HG02852 (cell line): Measurements from ENCODE around the gene RBMS3.
"Not testable (repeated sequence)": the region's sequence is repeated elsewhere in the genome, so short reads cannot be mapped to it uniquely, and the experiment has no call there.

Experiments
- ATAC-seq: cut with Tn5 transposase; IDR thresholded peaks from one replicate; pipeline ENCODE4 v1.9.1; 2021; ENCODE audit warnings: mild to moderate bottlenecking, moderate library complexity; ENCODE audit not compliant: unreplicated experiment

RBMS3 gene

DNA sequence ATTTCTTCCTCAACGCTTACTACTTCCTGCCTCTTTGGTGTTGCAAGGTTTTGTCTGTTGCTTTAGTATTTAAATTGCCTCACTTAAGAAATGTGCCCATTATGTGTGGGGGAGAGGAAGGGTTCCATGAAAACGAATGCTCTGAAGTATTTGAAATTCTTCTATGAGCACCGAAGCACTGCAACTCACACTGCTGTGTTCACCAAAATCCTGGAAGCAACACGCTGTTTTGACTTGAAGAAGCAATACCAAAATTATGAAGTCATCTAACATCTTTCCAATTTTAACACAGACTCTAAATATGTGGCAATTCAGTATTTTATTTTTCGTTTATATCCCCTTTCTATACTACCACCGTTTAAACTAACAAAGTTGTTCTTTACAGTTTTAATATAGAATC, 101.5 kb downstream of the RBMS3 start:
- no peak for ATAC-seq

DNA sequence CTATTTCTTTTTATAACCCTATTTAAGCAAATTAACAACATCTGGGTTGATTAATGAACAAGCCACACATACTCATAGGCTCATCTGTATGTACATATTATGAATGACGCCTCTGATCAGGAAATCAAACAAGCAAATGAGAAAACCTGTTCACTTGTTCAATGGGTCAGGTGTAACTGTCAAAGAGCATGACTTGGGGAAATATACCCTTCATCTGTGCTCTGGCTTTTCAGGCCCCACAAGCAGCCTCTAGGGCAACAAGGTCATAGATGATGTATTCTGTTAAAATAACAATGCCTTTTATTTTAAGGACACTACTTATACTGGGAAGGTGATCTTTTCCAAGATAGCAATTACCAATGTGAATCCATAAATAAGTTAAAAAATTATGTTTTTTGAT, 102.0 kb downstream of the RBMS3 start:
- no peak for ATAC-seq

DNA sequence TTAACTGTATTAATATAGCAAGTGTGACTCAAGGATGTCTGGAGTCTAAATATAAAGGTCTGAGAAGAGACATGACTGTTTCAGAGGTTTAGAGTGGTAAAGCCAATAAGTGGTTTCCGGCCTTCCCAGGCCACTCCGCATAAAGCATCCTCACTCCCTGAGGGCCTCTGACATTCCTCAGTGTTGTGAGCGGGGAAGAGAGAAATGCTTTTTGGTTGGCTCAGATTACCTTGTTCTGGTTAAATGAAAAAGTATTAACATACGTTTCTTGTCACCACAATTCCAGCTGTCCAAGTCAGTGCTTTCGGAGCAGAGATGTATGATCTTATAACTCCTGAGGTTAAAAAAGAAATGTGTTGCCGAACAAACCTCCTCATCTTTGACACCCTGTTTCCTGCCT, 103.8 kb downstream of the RBMS3 start:
- no peak for ATAC-seq

DNA sequence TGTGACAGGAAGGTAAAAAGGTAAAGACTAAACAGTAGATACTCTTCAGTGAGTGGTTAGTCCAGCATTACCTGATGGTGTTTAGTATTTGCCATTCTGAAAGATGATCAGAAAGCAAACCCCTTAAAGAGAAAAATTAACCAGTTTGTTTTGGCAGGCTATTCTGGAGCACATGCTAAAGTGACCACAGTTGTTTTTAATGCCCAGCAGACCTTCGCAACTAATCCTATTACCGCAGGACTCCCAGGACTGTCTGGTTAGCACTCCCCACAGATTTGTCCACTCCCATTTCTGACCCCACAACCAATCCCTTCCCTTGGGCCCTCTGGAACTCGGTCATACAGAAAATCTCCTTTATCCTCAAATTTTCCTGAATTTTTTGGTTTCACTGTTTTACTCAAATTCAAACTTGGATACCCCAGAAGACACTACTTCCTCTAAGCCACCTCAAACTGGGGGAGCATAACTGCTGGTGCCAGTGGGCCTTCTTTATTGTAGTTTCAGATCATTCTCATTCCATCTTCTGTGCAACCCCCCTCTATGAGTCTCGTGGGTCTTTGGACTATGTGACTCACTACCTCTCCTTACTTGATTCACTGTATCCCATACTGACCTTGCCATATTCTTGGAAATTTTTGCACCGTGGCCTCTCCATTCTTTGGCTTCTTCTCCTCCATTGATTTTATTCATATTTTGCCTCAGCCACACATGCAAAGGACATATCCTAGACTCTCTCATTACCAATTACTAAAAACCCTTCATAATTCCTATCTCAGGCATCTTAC, 104.4 kb downstream of the RBMS3 start:
- no peak for ATAC-seq

DNA sequence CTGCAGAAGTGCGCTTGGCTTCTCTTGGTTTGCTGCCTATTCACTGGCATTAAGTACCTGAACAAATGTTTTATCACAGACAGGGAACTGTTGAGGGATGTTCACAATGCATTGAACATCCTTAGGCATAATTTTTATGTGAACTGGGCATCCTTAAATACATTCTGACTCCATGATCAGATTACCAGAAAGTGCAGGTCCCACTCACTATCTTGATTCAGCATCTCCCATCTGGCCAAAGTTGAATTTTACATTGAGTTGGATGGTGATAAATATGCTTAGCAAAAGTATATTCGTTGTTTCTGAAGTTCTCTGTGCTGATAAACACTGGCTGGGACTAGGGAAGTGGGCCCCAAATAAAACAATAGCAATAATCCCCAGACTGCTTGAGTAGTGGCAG, 108.5 kb downstream of the RBMS3 start:
- no peak for ATAC-seq

DNA sequence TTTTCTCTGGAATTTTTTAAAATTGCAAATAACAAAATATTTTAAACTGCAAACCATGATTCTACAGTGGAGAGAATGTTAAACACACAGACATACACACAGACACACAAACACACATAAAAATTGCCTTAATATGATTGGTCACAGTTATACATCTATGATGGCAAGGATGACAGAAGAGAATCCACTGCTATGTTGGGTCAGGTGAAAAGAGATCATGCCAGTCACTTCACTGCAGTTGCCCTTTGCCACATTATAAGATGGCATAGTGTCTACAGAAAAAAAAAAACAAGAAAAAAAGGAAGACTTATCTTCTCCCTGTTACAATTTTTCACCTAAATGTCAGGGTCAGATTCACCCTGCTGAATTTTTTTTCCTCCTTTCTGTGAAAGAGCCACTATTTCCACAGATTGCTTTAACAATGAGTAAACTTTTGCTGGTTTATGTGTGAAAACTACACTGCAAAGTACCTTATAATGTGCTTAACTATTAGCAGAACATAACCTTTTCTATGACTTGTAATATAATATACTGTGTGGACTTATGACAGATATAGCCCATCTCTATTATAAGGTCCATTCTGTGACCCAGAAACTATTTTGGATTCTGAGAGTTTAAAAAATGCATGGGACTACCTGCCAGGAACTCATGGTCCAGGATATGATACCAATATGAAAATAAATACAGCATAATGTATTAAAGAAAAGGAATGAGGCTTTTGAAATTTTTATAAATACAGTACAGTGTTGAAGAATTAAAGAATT, 111.9 kb downstream of the RBMS3 start:
- no peak for ATAC-seq

DNA sequence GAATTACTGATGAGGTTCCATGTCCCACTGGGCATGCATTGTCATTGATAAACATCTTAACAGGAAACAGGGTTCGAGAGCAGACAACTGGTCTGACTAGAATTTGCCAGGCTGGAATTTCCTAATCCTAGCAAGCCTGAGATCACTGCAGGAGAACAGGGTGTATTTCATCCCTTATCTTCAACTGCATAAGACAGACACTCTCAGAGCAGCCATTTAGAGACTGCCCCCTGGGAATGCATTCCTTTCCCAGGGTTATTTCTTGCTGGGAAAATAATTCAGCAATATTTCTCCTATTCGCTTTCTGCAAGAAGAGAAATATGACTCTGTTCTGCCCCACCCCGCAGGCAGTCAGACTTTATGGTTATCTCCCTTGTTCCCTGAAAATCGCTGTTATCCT, 113.1 kb downstream of the RBMS3 start:
- ATAC-seq: not testable (repeated sequence)

DNA sequence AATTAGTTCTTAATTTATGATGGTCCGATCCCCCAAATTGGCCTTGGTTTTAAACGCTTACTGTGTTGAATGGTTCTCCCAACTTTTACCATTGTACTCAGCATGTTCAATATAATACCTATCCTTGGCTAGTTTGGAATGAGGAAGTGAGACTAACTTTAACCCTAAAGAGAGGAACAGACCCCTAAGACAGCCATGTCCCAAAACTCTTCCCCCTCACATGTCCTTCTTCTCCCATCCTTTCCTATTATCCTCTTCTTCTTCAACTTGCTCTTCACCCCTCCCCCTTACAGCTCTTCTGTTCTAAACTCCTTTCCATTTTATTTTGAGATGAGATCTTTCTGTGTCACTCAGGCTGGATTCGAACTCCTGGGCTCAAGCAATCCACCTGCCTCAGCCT, 116.5 kb downstream of the RBMS3 start:
- ATAC-seq: no peak

DNA sequence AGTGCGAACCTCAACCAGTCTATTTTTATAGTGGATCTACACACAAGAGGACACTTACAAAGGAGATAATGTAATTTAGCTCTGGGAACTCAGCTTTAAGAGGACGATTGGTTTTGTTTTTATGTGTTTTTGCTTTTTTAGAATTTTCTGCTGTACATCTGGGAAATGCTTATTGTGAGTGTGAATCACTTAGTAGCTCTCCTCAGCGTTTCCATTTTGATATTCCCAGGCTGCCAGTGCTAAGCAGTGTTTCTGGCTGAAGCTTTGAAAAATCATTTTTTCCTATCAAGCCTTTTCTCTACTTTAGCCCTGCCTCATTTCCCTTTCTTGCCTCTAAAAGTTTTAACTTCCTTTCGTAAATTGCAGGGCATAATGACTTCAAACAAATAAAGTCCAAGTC, 117.9 kb downstream of the RBMS3 start:
- ATAC-seq: no peak

DNA sequence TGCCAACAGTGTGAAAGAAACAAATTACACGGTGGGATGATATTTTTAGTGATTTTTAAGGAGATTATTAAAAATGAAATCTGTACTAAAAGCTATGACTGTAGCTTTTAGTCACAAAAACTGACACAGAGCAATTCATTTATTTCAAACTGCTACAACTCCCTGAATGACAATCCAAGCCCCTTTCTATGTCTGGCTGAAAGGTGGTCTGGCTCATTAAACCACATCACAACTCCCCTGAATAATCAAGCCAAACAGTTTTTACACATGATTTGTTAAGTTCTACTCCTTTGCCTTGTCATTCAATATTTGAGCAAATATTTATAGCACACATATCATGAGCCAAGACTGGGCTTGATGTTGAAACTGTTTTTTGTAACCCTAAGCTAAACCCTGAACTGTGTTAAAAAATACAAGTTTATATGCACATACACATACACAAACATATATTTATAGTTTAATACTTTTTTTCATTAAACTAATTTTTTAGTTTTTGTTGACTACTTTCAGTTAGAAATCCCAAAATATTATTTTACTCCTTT, 125.5 kb downstream of the RBMS3 start:
- ATAC-seq: no peak

DNA sequence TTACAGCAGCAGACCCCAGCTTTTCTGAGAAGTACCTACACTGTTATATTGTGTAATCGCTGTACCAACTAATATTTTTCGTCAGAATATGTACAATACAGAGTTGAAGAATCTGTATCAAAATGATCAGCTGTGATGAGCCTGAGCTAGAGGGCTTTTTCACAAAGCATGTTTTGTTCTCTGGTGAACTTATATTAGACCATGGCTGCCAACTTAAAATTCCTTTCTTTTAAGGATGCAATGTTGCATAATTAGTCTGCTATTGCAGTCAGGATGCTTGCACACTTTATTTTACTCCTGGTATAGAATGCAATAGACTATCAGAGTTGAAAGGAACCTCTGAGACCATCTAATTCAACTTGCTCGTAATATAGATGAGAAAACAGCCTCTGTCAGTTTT, 127.8 kb downstream of the RBMS3 start:
- no peak for ATAC-seq

DNA sequence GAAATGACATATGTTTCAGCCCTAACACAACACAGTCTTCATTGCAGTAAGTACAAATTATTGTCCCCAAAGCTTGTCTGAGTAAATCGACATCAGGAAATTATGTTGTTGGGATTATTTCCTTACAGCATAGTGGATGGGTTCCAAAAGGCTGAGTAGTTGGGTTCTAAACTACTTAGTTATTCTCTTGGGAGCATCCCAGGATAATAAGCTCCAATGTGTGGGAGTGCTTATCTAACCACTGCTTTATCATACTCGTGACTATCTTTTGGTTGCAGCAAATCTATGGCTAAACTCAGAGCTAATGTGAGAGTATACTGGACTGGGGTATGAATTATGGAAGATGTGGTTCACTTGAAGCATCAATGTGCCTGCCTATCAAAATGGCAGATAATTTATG, 128.5 kb downstream of the RBMS3 start:
- no peak for ATAC-seq

DNA sequence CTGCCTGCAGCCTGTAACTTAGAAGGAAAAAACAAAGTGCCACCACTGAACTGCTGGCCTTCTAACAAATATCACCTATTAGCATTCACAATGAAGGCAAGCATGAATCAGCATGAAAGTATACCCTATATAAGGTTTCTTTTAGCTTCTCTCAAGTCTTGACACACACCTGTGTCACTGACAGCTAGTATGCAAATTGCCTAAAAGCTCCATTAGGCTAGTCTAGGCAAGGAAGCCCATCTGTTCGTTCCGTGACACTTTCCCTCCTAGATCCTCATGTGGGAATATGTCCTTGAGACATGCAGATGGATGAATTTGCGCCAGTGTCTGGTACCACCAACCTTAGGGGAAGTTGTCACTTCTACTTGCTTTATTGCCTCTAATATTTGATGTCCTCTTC, 129.3 kb downstream of the RBMS3 start:
- no peak for ATAC-seq

DNA sequence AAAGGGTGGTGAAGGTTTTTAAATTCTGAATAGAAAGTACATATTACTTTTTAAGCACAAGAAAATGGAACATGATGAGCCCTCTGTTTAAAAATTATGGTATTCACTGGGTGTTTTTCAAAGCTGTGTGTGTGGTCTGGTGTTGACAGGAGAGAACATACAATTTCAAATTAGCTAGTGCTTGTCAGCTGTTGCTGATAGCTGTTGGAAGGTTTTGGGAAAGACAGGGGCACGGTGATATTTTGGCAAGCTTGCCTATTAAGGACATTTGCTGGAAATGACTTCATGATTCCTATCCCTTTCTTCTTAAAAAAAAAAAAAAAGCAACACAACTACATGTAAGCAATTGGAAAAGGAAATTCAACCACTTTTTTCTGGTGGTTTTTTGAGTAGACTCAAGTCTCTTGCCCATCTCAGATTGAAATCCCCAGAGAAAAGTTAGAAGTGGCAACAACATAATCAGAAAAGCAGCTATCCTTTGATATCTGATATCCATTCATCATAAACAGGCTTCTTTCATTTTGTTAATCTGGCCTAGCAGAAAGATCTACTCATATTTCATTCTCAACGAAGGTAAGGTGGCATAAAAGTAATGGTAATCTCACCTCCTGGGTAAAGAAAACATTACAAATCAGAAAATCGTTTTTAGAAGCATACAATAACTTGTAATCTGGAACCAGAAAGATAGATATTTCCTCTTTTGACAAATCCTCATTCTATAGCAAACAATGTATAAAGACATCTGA, 130.0 kb downstream of the RBMS3 start:
- ATAC-seq: no peak

DNA sequence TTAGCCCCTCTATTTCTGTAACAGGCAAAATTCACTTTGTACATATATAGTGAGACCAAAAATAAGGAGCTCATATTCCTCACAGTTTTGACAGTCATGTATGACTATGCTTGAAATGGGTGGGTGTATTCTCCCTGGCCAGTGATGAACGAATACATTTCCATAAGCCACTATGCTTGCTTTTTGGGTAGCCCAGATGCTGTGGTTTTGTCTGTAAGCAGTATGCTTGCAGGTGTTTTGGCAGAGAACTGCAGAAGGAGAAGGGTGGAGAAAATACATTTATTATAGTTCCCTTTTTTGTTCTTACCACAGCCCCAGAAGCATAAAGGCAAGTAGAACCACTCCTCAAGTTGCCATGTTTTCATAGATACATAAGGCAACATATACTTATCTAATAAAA, 131.2 kb downstream of the RBMS3 start:
- peak; percentile 65 for ATAC-seq

DNA sequence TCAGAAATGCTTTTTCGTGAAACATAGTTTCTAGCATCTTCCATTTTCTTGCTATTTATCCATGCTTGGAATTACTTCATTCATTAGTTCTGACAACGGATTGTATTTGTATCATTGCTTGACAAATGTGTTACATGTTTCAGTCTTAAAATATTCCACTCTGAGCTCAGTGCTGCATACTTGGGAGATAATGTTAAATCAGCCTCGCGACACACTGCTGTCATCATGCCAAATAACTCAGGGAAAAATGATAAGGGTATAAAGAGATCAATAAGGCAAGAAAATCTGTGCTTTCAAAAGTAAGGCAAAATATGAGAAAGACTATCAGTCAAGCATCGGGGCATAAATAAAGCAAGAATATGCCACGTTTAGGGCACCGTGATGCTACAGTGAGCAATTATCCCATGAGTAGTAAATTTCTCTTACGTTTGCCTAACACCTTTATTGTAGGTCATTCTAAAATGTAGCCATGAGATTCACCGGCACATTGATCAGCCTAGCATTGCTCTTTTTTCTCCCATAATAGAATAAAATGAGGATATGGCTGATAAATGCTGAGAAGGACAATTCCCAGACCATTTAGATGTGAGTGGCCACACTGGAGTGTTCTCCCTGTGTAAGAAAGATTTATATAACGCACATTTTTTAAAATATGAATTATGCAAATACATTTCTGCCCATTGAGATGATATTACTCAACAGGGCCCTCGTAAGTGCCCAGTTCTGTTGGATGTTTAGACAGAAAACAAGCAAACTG, 133.8 kb downstream of the RBMS3 start:
- ATAC-seq: no peak

DNA sequence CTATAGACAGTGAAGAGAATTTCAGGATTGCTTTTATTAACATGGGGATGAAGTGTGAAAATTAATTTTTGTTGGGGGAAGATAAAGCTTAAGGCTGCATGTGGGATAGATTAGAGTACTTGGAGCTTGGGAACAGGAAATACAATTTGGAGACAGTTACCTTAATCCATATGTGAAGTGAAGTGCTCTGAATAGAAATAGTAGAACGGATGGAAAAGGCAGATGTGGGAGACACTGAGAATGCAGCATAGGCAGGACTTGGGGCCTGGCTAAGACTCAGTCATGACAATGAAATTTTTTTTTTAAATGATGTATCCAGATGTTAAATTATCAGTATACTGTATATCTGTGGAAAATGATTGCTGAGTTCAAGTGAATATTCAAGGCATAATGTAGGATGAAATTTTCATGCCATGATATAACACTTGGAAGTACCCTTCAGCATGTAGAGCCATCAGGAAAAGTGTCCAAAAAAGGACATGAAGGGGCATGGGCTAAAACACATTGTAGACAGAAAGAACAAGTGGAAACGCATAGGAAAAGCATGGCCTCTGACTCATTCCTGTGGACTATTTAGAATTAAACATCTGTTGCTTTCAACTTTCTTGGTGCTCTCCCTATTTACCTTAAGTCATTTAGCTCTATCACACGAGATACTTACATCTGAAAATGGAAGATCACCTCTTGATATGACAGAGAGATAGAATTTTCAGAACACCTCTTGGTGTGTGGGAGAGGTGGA, 134.8 kb downstream of the RBMS3 start:
- no peak for ATAC-seq

DNA sequence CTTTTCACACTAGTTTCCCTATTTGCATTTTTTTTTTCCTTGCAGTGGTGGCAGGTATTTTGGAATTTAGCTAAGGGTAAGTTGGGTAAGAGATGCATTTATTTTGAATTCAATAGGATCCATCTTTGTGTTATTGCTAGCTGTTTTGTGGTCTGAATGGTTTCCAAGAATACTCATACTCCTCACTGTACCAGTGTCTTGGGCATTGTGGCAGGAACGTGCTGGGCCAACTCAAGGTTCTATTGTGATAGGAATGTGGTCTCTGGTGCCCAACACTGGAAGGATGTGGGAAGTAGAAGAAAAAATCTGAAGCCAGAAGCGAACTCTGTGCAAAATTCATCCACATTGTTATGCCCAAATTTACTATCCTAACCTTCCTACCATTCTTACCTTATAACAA, 135.6 kb downstream of the RBMS3 start:
- ATAC-seq: no peak

DNA sequence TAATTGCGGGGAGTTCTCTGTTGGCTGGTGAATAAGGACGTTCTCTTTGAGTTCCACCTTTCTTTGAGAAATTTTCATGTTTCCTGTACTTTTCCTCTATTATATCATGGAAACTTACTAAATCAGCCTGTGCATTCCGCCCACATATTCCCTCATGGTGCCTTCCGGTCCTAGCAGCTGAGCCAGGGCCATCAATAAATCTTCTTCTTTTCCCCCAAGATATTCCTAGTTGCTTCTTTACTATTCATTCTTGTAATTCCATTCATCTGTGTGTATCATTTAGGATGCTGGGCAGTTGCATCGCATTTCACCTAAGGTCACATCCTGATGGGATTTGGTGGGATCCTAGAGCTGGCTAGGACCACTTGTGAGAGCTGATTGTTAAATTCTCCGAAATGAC, 139.2 kb downstream of the RBMS3 start:
- no peak for ATAC-seq
